ENCODE results near the gene ATP8B4. TPM values are rescaled to one million over a fixed set of nuclear protein-coding genes. Genes with fewer than 3 reads are reported as not detected.
"Not testable (repeated sequence)": the region's sequence is repeated elsewhere in the genome, so short reads cannot be mapped to it uniquely, and the experiment has no call there.

ATP8B4 gene
- total and polyA plus RNA-seq, 2 donors from 2014 or later = 2.1 to 12.5 TPM

GRCh38 chr15:50134524-50135024, 15.5 kb upstream of the ATP8B4 start:
- no peak overlapping the region for H3K4me3 ChIP-seq (ENCODE audit: low read length in 3 of 3)
- no peak overlapping the region for H3K27ac ChIP-seq (ENCODE audit: low read depth in 2 of 2, low read length in 2 of 2)
- no peak for DNase-seq
- no peak for FAIRE-seq
- H3K9me3 ChIP-seq (ENCODE audit: control insufficient read depth in 2 of 3, insufficient read depth in 1 of 3, low read length in 3 of 3) = no peaks in the 10 kb centered on the region
- no peak overlapping the region for H3K9ac ChIP-seq (ENCODE audit: low read length in 3 of 3)
- intact Hi-C loops (cut with DNase I) = no loop called here
- no peaks in the 10 kb centered on the region for H3K36me3 ChIP-seq (ENCODE audit: control insufficient read depth in 2 of 3, insufficient read depth in 3 of 3, low read length in 3 of 3)
- no peaks in the 10 kb centered on the region for H3K27me3 ChIP-seq (ENCODE audit: control insufficient read depth, insufficient read depth, low read length)
- H3K4me1 ChIP-seq (ENCODE audit: control insufficient read depth in 2 of 3, insufficient read depth in 2 of 3, low read depth in 1 of 3, low read length in 3 of 3) = no peaks in the 10 kb centered on the region
- no peak for TF ChIP-seq CTCF (IDR thresholded peaks at IDR 0.05; ENCODE audit: borderline replicate concordance, extremely low read depth, insufficient read depth)

GRCh38 chr15:50132251-50132984, 13.4 kb upstream of the ATP8B4 start:
- H3K9ac ChIP-seq (ENCODE audit: low read length in 3 of 3); H3K27me3 ChIP-seq (ENCODE audit: control insufficient read depth, insufficient read depth, low read length); H3K4me1 ChIP-seq (ENCODE audit: control insufficient read depth in 2 of 3, insufficient read depth in 2 of 3, low read depth in 1 of 3, low read length in 3 of 3); FAIRE-seq; H3K4me3 ChIP-seq (ENCODE audit: low read length in 3 of 3); H3K9me3 ChIP-seq (ENCODE audit: control insufficient read depth in 2 of 3, insufficient read depth in 1 of 3, low read length in 3 of 3); H3K36me3 ChIP-seq (ENCODE audit: control insufficient read depth in 2 of 3, insufficient read depth in 3 of 3, low read length in 3 of 3); H3K27ac ChIP-seq (ENCODE audit: low read depth in 2 of 2, low read length in 2 of 2); DNase-seq; intact Hi-C loops (cut with DNase I): not testable (repeated sequence)

GRCh38 chr15:50131617-50132016, 12.6 kb upstream of the ATP8B4 start:
- Histone ChIP-seq H3K4me1 (ENCODE audit: control insufficient read depth in 2 of 3, insufficient read depth in 2 of 3, low read depth in 1 of 3, low read length in 3 of 3) (no peaks in the 10 kb centered on the region), H3K4me3 (ENCODE audit: low read length in 3 of 3) (no peak overlapping the region), H3K9me3 (ENCODE audit: control insufficient read depth in 2 of 3, insufficient read depth in 1 of 3, low read length in 3 of 3) (no peaks in the 10 kb centered on the region), H3K27me3 (ENCODE audit: control insufficient read depth, insufficient read depth, low read length) (no peaks in the 10 kb centered on the region), H3K9ac (ENCODE audit: low read length in 3 of 3) (no peak overlapping the region), H3K36me3 (ENCODE audit: control insufficient read depth in 2 of 3, insufficient read depth in 3 of 3, low read length in 3 of 3) (no peaks in the 10 kb centered on the region), H3K27ac (ENCODE audit: low read depth in 2 of 2, low read length in 2 of 2) (no peak overlapping the region)
- DNase-seq (no peak), FAIRE-seq (peak; percentile 85)
- intact Hi-C loops (cut with DNase I) = no loop called here
- TF ChIP-seq CTCF (IDR thresholded peaks at IDR 0.05; ENCODE audit: borderline replicate concordance, extremely low read depth, insufficient read depth) = no peak

GRCh38 chr15:50128266-50128665, 9.2 kb upstream of the ATP8B4 start:
- no peaks in the 10 kb centered on the region for H3K4me1 ChIP-seq (ENCODE audit: control insufficient read depth in 2 of 3, insufficient read depth in 2 of 3, low read depth in 1 of 3, low read length in 3 of 3)
- no peak overlapping the region for H3K9ac ChIP-seq (ENCODE audit: low read length in 3 of 3)
- no peak overlapping the region for H3K4me3 ChIP-seq (ENCODE audit: low read length in 3 of 3)
- TF ChIP-seq CTCF (IDR thresholded peaks at IDR 0.05; ENCODE audit: borderline replicate concordance, extremely low read depth, insufficient read depth) = no peak
- FAIRE-seq (no peak), DNase-seq (no peak)
- no peaks in the 10 kb centered on the region for H3K36me3 ChIP-seq (ENCODE audit: control insufficient read depth in 2 of 3, insufficient read depth in 3 of 3, low read length in 3 of 3)
- H3K9me3 ChIP-seq (ENCODE audit: control insufficient read depth in 2 of 3, insufficient read depth in 1 of 3, low read length in 3 of 3) = no peaks in the 10 kb centered on the region
- intact Hi-C loops (cut with DNase I) = no loop called here
- no peak overlapping the region for H3K27ac ChIP-seq (ENCODE audit: low read depth in 2 of 2, low read length in 2 of 2)
- H3K27me3 ChIP-seq (ENCODE audit: control insufficient read depth, insufficient read depth, low read length) = no peaks in the 10 kb centered on the region

All from kidney (tissue), 14 donors.